Keratinocyte (primary cell): ENCODE data around the gene PCDH1. TPM values are rescaled to one million over a fixed set of nuclear protein-coding genes. Genes with fewer than 3 reads are reported as not detected.

Experiments used
- DNase-seq: peaks from one replicate; pipeline ENCODE4 v3.0.0-alpha.2; 2011; ENCODE audit warnings: low read depth, missing footprints, low spot score
- FAIRE-seq: peaks from 2 replicates; lab custom pipeline; 2011; peaks lifted over from hg19 to GRCh38; lab: Jason Lieb, UNC
- H2AFZ ChIP-seq: 2 replicates; pipeline ENCODE4 v1.6.0; 2012; ENCODE audit warnings: low read length, control low read depth, inconsistent platforms; ENCODE audit not compliant: control insufficient read depth
- H3K27ac ChIP-seq: 2 replicates; pipeline ENCODE4 v1.5.1; 2011; ENCODE audit warnings: low read length; ENCODE audit not compliant: control insufficient read depth, insufficient read depth
- H3K27me3 ChIP-seq: 3 replicates; pipeline ENCODE4 v1.6.0; 2011; ENCODE audit warnings: low read length; ENCODE audit not compliant: control insufficient read depth, insufficient read depth; ENCODE audit errors: extremely low read depth
- H3K36me3 ChIP-seq, 2 experiments: 2 replicates in 1 of 2; 3 replicates in 1 of 2; pipeline ENCODE4 v1.5.1; 2011; ENCODE audit warnings: low read length in 2 of 2, mild to moderate bottlenecking in 1 of 2; ENCODE audit not compliant: control insufficient read depth in 2 of 2, insufficient read depth in 2 of 2; ENCODE audit errors: extremely low read depth in 1 of 2
- H3K4me1 ChIP-seq: 3 replicates; pipeline ENCODE4 v1.5.1; 2011; ENCODE audit warnings: low read length; ENCODE audit not compliant: control insufficient read depth, insufficient read depth; ENCODE audit errors: extremely low read depth
- H3K4me2 ChIP-seq: 3 replicates; pipeline ENCODE4 v1.6.0; 2011; ENCODE audit warnings: low read depth, low read length; ENCODE audit not compliant: control insufficient read depth, insufficient read depth; ENCODE audit errors: extremely low read depth
- H3K4me3 ChIP-seq, 3 experiments: fragments of 200-600 bp in 1 of 3; sonication (generic) in 1 of 3; 2 replicates in 2 of 3; 3 replicates in 1 of 3; pipeline ENCODE4 v1.5.1; 2011 to 2016; ENCODE audit warnings: low read length in 3 of 3, mild to moderate bottlenecking in 3 of 3, control low read depth in 2 of 3, inconsistent platforms in 1 of 3, low read depth in 1 of 3, mixed read lengths in 1 of 3, mixed run types in 1 of 3, moderate library complexity in 1 of 3; ENCODE audit not compliant: control insufficient read depth in 2 of 3, insufficient read depth in 2 of 3; ENCODE audit errors: extremely low read depth in 1 of 3
- H3K79me2 ChIP-seq: 2 replicates; pipeline ENCODE4 v1.6.0; 2012; ENCODE audit warnings: low read length; ENCODE audit not compliant: control insufficient read depth, insufficient read depth
- H3K9ac ChIP-seq: 3 replicates; pipeline ENCODE4 v1.6.0; 2011; ENCODE audit warnings: low read length; ENCODE audit not compliant: control insufficient read depth, insufficient read depth; ENCODE audit errors: extremely low read depth
- H3K9me1 ChIP-seq: 3 replicates; pipeline ENCODE4 v1.6.0; 2011; ENCODE audit warnings: low read length; ENCODE audit not compliant: control insufficient read depth, insufficient read depth; ENCODE audit errors: extremely low read depth
- H3K9me3 ChIP-seq: 2 replicates; pipeline ENCODE4 v1.5.1; 2012; ENCODE audit warnings: low read depth, low read length; ENCODE audit not compliant: control insufficient read depth
- H4K20me1 ChIP-seq: 3 replicates; pipeline ENCODE4 v1.6.0; 2011; ENCODE audit warnings: low read length; ENCODE audit not compliant: control insufficient read depth, insufficient read depth; ENCODE audit errors: extremely low read depth
- EZH2 ChIP-seq: IDR thresholded peaks from one replicate; pipeline ENCODE4 v1.6.1; 2012; ENCODE audit warnings: inconsistent platforms, mild to moderate bottlenecking, low read length, moderate library complexity
- dilution Hi-C: fragments of 300-500 bp; cut with MboI; formaldehyde crosslinking; loops from one replicate; pipeline ENCODE4 v1.7.0; 2020; ENCODE audit warnings: low sequenced_read_pairs; ENCODE audit not compliant: extremely low pct_ligation_motif_present
- polyA plus RNA-seq, 5 experiments: library from polyadenylated mRNA; depleted of rRNA in 3 of 5; stranded (reverse) in 3 of 5; stranded (forward) in 1 of 5; unstranded in 1 of 5; fragments of >200 nt; gene quantifications; 1 replicate in 1 of 5; 2 replicates in 3 of 5; 3 replicates in 1 of 5; pipeline versions ENCODE4 v1.2.1 to v1.2.3, GENCODE V29; 2011 to 2012; ENCODE audit warnings: missing spikeins in 2 of 5, low read depth in 1 of 5, low replicate concordance in 1 of 5
- TF ChIP-seq, protein P1 (sequence below), 3 experiments: IDR thresholded peaks in 1 of 3; conservative IDR thresholded peaks in 1 of 3; optimal IDR thresholded peaks in 1 of 3; 2 replicates in 2 of 3; 3 replicates in 1 of 3; pipeline versions ENCODE3 to v1.5.1; 2011; ENCODE audit warnings: low read length in 3 of 3, mild to moderate bottlenecking in 3 of 3, moderate library complexity in 2 of 3, control low read depth in 1 of 3, inconsistent platforms in 1 of 3; ENCODE audit not compliant: insufficient read depth in 2 of 3; ENCODE audit errors: extremely low read depth in 1 of 3

Gene PCDH1
- polyA plus RNA-seq, 1 donor (not counting 4 experiments of a cell fraction or from before 2014, with no cell fraction given), result 10.0 TPM

- no peak for DNase-seq
- Histone ChIP-seq H3K9me3 (no peaks in the 10 kb centered on the region), H2AFZ (no peak overlapping the region), H3K27ac (no peak overlapping the region), H4K20me1 (no peaks in the 10 kb centered on the region), H3K9me1 (no peaks in the 10 kb centered on the region), H3K4me1 (no peaks in the 10 kb centered on the region), H3K36me3 (no peaks in the 10 kb centered on the region), H3K9ac (no peak overlapping the region), H3K79me2 (no peaks in the 10 kb centered on the region), H3K27me3 (peaks cover 65% of the 10 kb centered on the region), H3K4me2 (no peak overlapping the region), H3K4me3 (no peak overlapping the region)
- dilution Hi-C loops, result no loop called here
- no peak for TF ChIP-seq EZH2
- TF ChIP-seq, protein P1, sequence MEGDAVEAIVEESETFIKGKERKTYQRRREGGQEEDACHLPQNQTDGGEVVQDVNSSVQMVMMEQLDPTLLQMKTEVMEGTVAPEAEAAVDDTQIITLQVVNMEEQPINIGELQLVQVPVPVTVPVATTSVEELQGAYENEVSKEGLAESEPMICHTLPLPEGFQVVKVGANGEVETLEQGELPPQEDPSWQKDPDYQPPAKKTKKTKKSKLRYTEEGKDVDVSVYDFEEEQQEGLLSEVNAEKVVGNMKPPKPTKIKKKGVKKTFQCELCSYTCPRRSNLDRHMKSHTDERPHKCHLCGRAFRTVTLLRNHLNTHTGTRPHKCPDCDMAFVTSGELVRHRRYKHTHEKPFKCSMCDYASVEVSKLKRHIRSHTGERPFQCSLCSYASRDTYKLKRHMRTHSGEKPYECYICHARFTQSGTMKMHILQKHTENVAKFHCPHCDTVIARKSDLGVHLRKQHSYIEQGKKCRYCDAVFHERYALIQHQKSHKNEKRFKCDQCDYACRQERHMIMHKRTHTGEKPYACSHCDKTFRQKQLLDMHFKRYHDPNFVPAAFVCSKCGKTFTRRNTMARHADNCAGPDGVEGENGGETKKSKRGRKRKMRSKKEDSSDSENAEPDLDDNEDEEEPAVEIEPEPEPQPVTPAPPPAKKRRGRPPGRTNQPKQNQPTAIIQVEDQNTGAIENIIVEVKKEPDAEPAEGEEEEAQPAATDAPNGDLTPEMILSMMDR (optimal IDR thresholded peaks at IDR 0.05 in 1 of 3, IDR thresholded peaks at IDR 0.05 in 1 of 3, conservative IDR thresholded peaks at IDR 0.05 in 1 of 3; ENCODE audit: extremely low read depth in 1 of 3, insufficient read depth in 2 of 3, low read length in 3 of 3), result no peak
- no peak for FAIRE-seq
These were observed 72.2 kb downstream of the PCDH1 start for GRCh38 chr5:141805874-141806595.

- FAIRE-seq, result no peak
- H3K27ac ChIP-seq, result no peak overlapping the region
- H3K9me1 ChIP-seq, result no peaks in the 10 kb centered on the region
- no peak overlapping the region for H3K9ac ChIP-seq
- dilution Hi-C loops, result no loop called here
- no peak overlapping the region for H3K4me2 ChIP-seq
- no peaks in the 10 kb centered on the region for H3K4me1 ChIP-seq
- H4K20me1 ChIP-seq, result no peaks in the 10 kb centered on the region
- DNase-seq, result no peak
- no peaks in the 10 kb centered on the region for H3K79me2 ChIP-seq
- H3K9me3 ChIP-seq, result no peaks in the 10 kb centered on the region
- no peak overlapping the region for H3K4me3 ChIP-seq
- H3K36me3 ChIP-seq, result no peaks in the 10 kb centered on the region
- no peak for TF ChIP-seq EZH2
- TF ChIP-seq, protein P1 (optimal IDR thresholded peaks at IDR 0.05 in 1 of 3, IDR thresholded peaks at IDR 0.05 in 1 of 3, conservative IDR thresholded peaks at IDR 0.05 in 1 of 3; ENCODE audit: extremely low read depth in 1 of 3, insufficient read depth in 2 of 3, low read length in 3 of 3), result no peak
- H3K27me3 ChIP-seq, result peaks cover 51% of the 10 kb centered on the region
- no peak overlapping the region for H2AFZ ChIP-seq
These were observed 73.7 kb downstream of the PCDH1 start for GRCh38 chr5:141804475-141804874.

Other genes with a start within 250 kb of the PCDH1 start
- 93.6 to 97.4 TPM (median 96.0 TPM) in 3 replicates for gene HDAC3, start 241.6 kb downstream of the PCDH1 start, polyA plus RNA-seq
- 8.9 to 11.1 TPM (median 10.2 TPM) in 3 replicates for gene RELL2, start 241.4 kb downstream of the PCDH1 start, polyA plus RNA-seq
- 9.7 to 17.1 TPM (median 13.5 TPM) in 3 replicates for gene FCHSD1, start 227.0 kb downstream of the PCDH1 start, polyA plus RNA-seq
- 1.3 to 2.4 TPM (median 1.3 TPM) in 3 replicates for gene ARAP3, start 196.2 kb downstream of the PCDH1 start, polyA plus RNA-seq
- 37.3 to 49.6 TPM (median 37.5 TPM) in 3 replicates for gene DELE1, start 45.5 kb upstream of the PCDH1 start, polyA plus RNA-seq
- gene PCDH12, start 79.8 kb upstream of the PCDH1 start, polyA plus RNA-seq, result 0.01 to 0.03 TPM (median 0.01 TPM) in 3 replicates
- gene RNF14, start 90.7 kb upstream of the PCDH1 start, polyA plus RNA-seq, result 63.6 to 65.8 TPM (median 64.4 TPM) in 3 replicates
- gene GNPDA1, start 134.6 kb upstream of the PCDH1 start, polyA plus RNA-seq, result 18.0 to 32.6 TPM (median 19.1 TPM) in 3 replicates
- 21.6 to 38.2 TPM (median 26.0 TPM) in 3 replicates for gene NDFIP1, start 230.4 kb upstream of the PCDH1 start, polyA plus RNA-seq